Skeletal muscle tissue (tissue), 4 donors: ENCODE data around the gene MTA3. TPM values are rescaled to one million over a fixed set of nuclear protein-coding genes. Genes with fewer than 3 reads are reported as not detected.
"Not testable (repeated sequence)": the region's sequence is repeated elsewhere in the genome, so short reads cannot be mapped to it uniquely, and the experiment has no call there.

Source experiments
- H3K27ac ChIP-seq: one replicate; pipeline ENCODE4 v1.7.0; 2013; ENCODE audit warnings: mild to moderate bottlenecking, low read depth, low read length, inconsistent platforms
- H3K27me3 ChIP-seq, 3 donors: one replicate each; pipeline ENCODE4 v1.7.0; 2013; ENCODE audit warnings: low read length in 3 of 3; ENCODE audit not compliant: control insufficient read depth in 3 of 3, insufficient read depth in 3 of 3
- H3K36me3 ChIP-seq, 3 donors: one replicate each; pipeline ENCODE4 v1.7.0; 2013; ENCODE audit warnings: low read length in 3 of 3; ENCODE audit not compliant: control insufficient read depth in 3 of 3, insufficient read depth in 3 of 3
- H3K4me1 ChIP-seq, 3 donors: one replicate each; pipeline ENCODE4 v1.7.0; 2013; ENCODE audit warnings: low read length in 3 of 3, mild to moderate bottlenecking in 3 of 3; ENCODE audit not compliant: control insufficient read depth in 3 of 3, insufficient read depth in 3 of 3
- H3K4me3 ChIP-seq, 3 donors: one replicate each; pipeline ENCODE4 v1.7.0; 2013; ENCODE audit warnings: low read length in 3 of 3
- H3K9ac ChIP-seq, 3 donors: one replicate each; pipeline ENCODE4 v1.7.0; 2013; ENCODE audit warnings: low read length in 3 of 3, mild to moderate bottlenecking in 3 of 3, moderate library complexity in 2 of 3, low read depth in 1 of 3
- H3K9me3 ChIP-seq, 3 donors: one replicate each; pipeline ENCODE4 v1.7.0; 2013; ENCODE audit warnings: low read length in 3 of 3; ENCODE audit not compliant: control insufficient read depth in 3 of 3
- total RNA-seq: library from RNA; depleted of rRNA; stranded (reverse); fragments of >200 nt; gene quantifications from one replicate; pipeline ENCODE4 v1.2.3, GENCODE V29; 2014
- donor health status: Osteomylitis.

MTA3 gene
- total RNA-seq, 1 donor from 2014 or later, result 26.6 TPM

GRCh38 chr2:42721898-42722297 lies 153.5 kb downstream of the MTA3 start:
- no peaks in the 10 kb centered on the region for H3K9me3 ChIP-seq
- H3K27me3 ChIP-seq, result no peaks in the 10 kb centered on the region
- H3K9ac ChIP-seq, result no peak overlapping the region
- no peaks in the 10 kb centered on the region for H3K4me1 ChIP-seq
- no peak overlapping the region for H3K4me3 ChIP-seq
- H3K36me3 ChIP-seq, result peaks cover 0 to 2% (median 0%) of the 10 kb centered on the region in 3 donors
- no peak overlapping the region for H3K27ac ChIP-seq

DNA sequence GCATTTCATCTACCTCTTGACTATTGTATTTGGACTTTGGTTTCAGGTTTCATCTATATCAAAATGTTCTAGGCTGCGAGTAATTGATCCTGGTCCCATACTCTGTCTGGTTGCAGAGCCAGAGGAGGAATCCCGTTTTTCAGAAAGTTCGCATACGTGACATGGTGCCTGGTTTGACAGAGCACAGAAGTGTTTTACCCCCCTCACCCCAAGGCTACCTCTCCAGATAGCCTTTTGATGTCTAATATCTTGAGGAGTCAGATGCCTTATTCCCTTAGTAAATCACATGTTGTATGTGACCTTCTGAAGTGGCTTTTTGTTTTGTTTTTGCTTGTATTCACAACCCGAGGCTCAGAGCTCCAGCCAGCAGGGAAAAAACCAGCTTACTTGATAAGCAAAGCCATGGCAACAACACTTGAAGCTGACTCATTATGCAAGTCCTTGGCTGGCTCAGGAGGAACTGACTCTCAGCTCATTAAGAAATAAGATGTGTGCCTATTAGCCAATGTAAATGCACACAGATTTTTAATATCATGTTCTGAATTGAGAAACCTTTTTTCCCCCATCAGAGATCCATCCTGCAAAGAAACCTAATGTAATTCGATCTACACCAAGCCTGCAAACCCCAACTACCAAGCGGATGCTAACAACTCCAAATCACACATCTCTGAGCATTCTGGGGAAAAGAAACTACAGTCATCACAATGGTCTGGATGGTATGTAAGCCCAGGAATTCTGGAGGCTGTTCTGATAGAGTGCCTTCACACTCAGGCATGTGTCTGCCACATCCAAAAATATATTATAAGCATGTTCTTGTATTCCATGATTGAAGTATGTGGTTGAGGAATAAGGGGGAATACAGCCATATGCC lies 154.1 kb downstream of the MTA3 start:
- H3K9me3 ChIP-seq, result no peaks in the 10 kb centered on the region
- H3K36me3 ChIP-seq, result peaks cover 0 to 2% (median 0%) of the 10 kb centered on the region in 3 donors
- no peak overlapping the region for H3K9ac ChIP-seq
- no peak overlapping the region for H3K27ac ChIP-seq
- H3K27me3 ChIP-seq, result no peaks in the 10 kb centered on the region
- no peaks in the 10 kb centered on the region for H3K4me1 ChIP-seq
- no peak overlapping the region for H3K4me3 ChIP-seq

DNA sequence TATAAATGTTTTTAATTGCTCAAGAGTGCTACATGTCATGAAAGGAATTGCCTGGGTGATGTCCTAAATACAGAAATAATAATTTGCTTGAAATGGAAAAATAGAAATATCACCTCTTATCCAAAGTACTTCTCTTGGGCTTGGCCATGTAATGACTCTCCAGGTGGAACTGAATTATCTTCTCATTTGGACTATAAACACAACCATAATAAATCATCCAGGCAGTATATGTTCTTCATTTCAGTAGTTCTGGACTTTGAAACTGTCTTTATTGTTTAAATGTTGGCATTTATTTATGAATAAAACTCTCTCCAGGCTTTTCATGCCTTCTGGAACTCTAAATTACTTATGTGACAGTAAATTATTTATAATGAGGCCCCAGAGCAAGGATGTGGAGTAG lies 155.0 kb downstream of the MTA3 start:
- H3K36me3 ChIP-seq, result peaks cover 0 to 2% (median 0%) of the 10 kb centered on the region in 3 donors
- no peaks in the 10 kb centered on the region for H3K9me3 ChIP-seq
- H3K9ac ChIP-seq, result no peak overlapping the region
- no peak overlapping the region for H3K4me3 ChIP-seq
- no peaks in the 10 kb centered on the region for H3K4me1 ChIP-seq
- no peak overlapping the region for H3K27ac ChIP-seq
- no peaks in the 10 kb centered on the region for H3K27me3 ChIP-seq

DNA sequence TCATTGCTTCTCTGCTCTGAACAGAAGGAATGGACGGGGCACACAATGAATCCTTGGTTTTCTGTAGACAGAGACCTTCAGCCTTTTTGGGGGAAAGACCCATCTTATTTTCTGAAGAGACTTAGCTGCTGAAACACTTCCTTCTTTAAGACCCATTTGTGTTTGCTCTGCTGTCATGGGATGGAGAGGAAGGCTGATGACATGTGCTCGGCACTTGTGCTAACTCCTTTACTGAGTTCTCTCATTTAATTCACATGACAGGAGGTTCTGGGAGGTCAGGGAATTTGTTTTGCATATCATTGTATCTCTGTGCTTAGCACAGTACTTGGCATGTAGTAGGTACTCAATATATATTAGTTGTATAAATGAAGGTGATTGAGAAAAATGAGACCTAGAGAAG lies 156.5 kb downstream of the MTA3 start:
- no peaks in the 10 kb centered on the region for H3K9me3 ChIP-seq
- H3K4me1 ChIP-seq, result no peaks in the 10 kb centered on the region
- H3K9ac ChIP-seq, result no peak overlapping the region
- H3K27me3 ChIP-seq, result no peaks in the 10 kb centered on the region
- no peak overlapping the region for H3K4me3 ChIP-seq
- peaks cover 0 to 2% (median 0%) of the 10 kb centered on the region in 3 donors for H3K36me3 ChIP-seq
- H3K27ac ChIP-seq, result no peak overlapping the region

GRCh38 chr2:42725657-42726056 lies 157.2 kb downstream of the MTA3 start:
- peaks cover 0 to 2% (median 0%) of the 10 kb centered on the region in 3 donors for H3K36me3 ChIP-seq
- no peak overlapping the region for H3K9ac ChIP-seq
- no peaks in the 10 kb centered on the region for H3K9me3 ChIP-seq
- H3K27ac ChIP-seq, result no peak overlapping the region
- no peak overlapping the region for H3K4me3 ChIP-seq
- H3K4me1 ChIP-seq, result no peaks in the 10 kb centered on the region
- H3K27me3 ChIP-seq, result no peaks in the 10 kb centered on the region

DNA sequence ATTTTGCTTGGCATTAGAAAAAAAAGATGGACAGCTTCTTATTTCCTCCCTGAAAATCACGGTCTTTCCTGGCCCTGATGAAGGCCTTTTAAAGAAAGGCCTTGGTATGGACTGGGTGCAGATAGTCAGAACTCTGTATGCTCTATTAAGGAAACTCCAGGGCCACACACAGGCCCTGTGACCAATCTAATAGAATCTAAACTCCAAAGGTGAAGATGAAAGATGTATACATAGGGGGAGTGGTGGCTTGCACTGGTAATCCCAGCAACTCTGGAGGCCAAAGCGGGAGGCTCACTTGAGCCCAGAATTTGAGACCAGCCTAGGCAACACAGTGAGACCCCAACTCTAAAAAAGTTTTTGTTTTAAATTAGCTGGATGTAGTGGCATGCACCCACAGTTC lies 158.2 kb downstream of the MTA3 start:
- no peak overlapping the region for H3K4me3 ChIP-seq
- no peaks in the 10 kb centered on the region for H3K9me3 ChIP-seq
- no peak overlapping the region for H3K27ac ChIP-seq
- H3K4me1 ChIP-seq, result no peaks in the 10 kb centered on the region
- H3K36me3 ChIP-seq, result peaks cover 0 to 2% (median 0%) of the 10 kb centered on the region in 3 donors
- H3K27me3 ChIP-seq, result no peaks in the 10 kb centered on the region
- no peak overlapping the region for H3K9ac ChIP-seq

GRCh38 chr2:42731316-42731715 lies 162.9 kb downstream of the MTA3 start:
- H3K27me3 ChIP-seq, H3K27ac ChIP-seq, H3K9me3 ChIP-seq, H3K4me3 ChIP-seq, H3K36me3 ChIP-seq, H3K9ac ChIP-seq, H3K4me1 ChIP-seq: not testable (repeated sequence)

DNA sequence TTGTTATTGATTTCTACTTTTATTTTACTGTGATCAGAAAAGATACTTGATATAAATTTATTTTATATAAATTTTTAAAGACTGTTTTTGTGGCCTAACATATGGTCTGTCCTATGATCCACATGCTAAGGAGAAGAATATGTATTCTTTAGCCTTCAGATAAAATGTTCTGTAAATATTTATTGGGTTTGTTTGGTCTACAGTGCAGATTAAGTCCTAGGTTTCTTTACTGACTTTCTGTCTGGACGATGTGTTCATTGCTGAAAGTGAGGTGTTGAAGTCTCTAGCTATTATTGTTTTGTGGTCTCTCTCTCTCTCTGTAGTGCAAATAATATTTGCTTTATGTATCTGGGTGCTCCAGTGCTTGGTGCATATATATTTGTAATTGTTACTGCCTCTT lies 165.4 kb downstream of the MTA3 start:
- H3K4me3 ChIP-seq, result no peak overlapping the region
- H3K4me1 ChIP-seq, result no peaks in the 10 kb centered on the region
- H3K9me3 ChIP-seq, result peaks cover 0 to 2% (median 0%) of the 10 kb centered on the region in 3 donors
- no peak overlapping the region for H3K27ac ChIP-seq
- peaks cover 3 to 11% (median 6%) of the 10 kb centered on the region in 3 donors for H3K36me3 ChIP-seq
- no peaks in the 10 kb centered on the region for H3K27me3 ChIP-seq
- H3K9ac ChIP-seq, result no peak overlapping the region

- no peak overlapping the region for H3K9ac ChIP-seq
- peaks cover 3 to 11% (median 6%) of the 10 kb centered on the region in 3 donors for H3K36me3 ChIP-seq
- H3K4me3 ChIP-seq, result no peak overlapping the region
- no peaks in the 10 kb centered on the region for H3K27me3 ChIP-seq
- H3K4me1 ChIP-seq, result no peaks in the 10 kb centered on the region
- peaks cover 0 to 2% (median 0%) of the 10 kb centered on the region in 3 donors for H3K9me3 ChIP-seq
- H3K27ac ChIP-seq, result no peak overlapping the region
These were observed 168.3 kb downstream of the MTA3 start for GRCh38 chr2:42736598-42737322.

GRCh38 chr2:42741140-42741539 lies 172.7 kb downstream of the MTA3 start:
- Histone ChIP-seq H3K4me3 (no peak overlapping the region), H3K4me1 (no peaks in the 10 kb centered on the region), H3K36me3 (peaks cover 2 to 11% (median 6%) of the 10 kb centered on the region in 3 donors), H3K9ac (no peak overlapping the region), H3K27me3 (no peaks in the 10 kb centered on the region), H3K27ac (no peak overlapping the region), H3K9me3 (no peaks in the 10 kb centered on the region)
